Retinal pigment epithelial cell (primary cell): ENCODE data around the gene FUBP3.

Source experiments
- DNase-seq: peaks from one replicate; pipeline ENCODE4 v3.0.0-alpha.2; 2010; ENCODE audit warnings: low read depth
- H3K4me3 ChIP-seq: 2 replicates; pipeline ENCODE4 v1.5.1; 2011; ENCODE audit warnings: mild to moderate bottlenecking, low read length, control low read depth, moderate library complexity
- TF ChIP-seq, protein P1 (sequence below): conservative IDR thresholded peaks from 2 replicates; pipeline ENCODE4 v1.5.1; 2011; ENCODE audit warnings: low read depth, low read length, control low read depth, inconsistent platforms

FUBP3 gene

GRCh38 chr9:130575514-130575913 is 3.9 kb upstream of the FUBP3 start:
- TF ChIP-seq, protein P1, sequence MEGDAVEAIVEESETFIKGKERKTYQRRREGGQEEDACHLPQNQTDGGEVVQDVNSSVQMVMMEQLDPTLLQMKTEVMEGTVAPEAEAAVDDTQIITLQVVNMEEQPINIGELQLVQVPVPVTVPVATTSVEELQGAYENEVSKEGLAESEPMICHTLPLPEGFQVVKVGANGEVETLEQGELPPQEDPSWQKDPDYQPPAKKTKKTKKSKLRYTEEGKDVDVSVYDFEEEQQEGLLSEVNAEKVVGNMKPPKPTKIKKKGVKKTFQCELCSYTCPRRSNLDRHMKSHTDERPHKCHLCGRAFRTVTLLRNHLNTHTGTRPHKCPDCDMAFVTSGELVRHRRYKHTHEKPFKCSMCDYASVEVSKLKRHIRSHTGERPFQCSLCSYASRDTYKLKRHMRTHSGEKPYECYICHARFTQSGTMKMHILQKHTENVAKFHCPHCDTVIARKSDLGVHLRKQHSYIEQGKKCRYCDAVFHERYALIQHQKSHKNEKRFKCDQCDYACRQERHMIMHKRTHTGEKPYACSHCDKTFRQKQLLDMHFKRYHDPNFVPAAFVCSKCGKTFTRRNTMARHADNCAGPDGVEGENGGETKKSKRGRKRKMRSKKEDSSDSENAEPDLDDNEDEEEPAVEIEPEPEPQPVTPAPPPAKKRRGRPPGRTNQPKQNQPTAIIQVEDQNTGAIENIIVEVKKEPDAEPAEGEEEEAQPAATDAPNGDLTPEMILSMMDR, result no peak
- no peak for DNase-seq
- H3K4me3 ChIP-seq, result no peak overlapping the region

GRCh38 chr9:130576176-130576575 is 3.2 kb upstream of the FUBP3 start:
- no peak for DNase-seq
- TF ChIP-seq, protein P1, result no peak
- H3K4me3 ChIP-seq, result no peak overlapping the region

DNA sequence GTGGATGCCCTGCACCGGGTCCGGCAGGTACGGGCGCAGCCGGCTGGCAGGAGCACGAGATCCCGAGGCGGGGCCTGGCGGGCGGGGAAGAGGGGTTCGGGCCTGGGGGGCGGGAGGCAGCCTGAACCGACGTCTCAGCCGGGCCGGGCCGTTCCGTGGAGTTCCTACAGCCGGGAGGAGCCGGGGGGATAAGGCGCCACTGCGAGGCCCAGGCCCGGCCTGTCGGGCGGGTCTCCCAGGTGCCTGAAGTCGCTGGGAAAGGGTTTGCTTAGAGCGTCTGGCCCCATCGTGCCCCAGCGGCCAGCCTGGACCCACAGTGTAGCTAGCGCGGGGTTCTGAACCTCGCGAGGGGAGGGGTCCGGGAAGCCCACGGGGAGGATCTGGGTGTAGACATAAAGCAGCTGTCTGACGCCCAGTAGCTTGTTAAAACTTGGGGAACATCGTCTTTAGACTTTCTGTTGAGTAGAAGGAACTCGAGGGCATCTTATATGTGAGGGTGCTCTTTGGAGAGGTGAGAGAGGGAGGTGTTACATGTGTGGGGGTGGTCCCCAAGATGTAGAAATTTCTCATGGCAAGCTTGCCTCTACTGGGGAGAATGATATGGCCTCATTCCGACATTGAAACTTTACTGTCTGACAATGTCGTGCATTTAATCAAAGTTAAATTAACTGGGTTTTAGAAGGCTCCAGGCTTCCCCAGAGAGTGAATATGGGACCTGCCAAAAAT is 524 bp downstream of the FUBP3 start:
- DNase-seq, result no peak
- TF ChIP-seq, protein P1, result no peak
- peak overlapping the region; percentile 98 for H3K4me3 ChIP-seq

DNA sequence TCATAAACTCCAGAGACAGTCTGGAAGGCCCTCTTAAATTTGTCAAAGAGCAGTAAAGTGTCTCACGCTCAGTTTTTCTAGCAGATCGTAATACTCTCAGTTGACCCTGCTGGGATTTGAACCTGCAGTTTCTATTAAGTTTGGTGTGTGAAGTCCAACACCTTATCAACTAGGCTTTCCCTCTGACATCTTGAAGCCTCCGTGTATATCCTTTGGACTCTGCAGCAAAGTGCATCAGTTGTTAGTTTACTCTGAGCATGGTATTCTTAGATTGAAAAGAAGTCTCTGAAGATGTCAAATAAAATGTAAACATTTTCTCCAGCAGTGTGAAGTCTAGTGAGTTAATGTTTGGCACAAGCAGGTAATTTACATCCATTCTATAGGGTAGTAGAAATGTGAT is 2.4 kb downstream of the FUBP3 start:
- no peak overlapping the region for H3K4me3 ChIP-seq
- DNase-seq, result no peak
- TF ChIP-seq, protein P1, result no peak

DNA sequence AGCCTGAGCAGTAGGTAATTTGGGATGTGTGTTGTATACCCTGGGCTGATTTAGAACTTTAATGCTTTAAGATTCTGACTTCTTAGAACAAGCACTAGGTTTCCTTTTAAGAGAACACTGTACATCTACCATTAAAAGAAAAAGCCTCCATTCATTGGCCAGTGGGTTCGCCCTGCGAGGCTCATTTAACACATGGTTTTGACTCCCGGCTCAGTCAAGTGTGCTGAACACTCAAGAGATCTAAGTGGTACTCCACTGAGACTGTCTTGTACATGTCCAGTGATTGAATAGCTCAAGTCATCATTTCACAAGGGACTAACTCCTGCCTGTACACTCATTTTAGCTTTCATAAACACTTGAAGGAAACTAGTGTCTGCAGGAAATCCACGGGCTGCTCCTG is 3.9 kb downstream of the FUBP3 start:
- no peak for DNase-seq
- TF ChIP-seq, protein P1, result no peak
- H3K4me3 ChIP-seq, result no peak overlapping the region

GRCh38 chr9:130587921-130588320 is 8.5 kb downstream of the FUBP3 start:
- TF ChIP-seq, protein P1, result no peak
- no peak for DNase-seq
- H3K4me3 ChIP-seq, result no peak overlapping the region

DNA sequence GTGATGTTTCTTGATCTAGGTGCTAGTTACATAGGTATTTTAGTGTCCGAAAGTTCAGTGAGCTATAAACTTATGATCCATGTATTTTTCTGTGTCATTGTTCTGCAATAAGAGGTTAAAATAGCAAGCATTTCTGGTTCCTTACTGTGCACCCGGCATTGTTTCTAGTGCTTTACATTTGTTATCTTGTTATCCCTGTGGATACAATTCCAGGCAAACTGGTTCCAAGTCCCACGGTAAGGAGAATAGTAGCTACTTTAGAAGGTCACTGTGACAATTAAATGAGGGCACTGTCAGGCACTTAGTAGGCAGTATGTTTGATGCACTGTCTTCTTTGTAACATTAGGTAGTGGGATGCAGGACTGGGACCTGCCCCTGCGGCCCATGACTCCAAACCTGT is 9.0 kb downstream of the FUBP3 start:
- H3K4me3 ChIP-seq, result no peak overlapping the region
- DNase-seq, result no peak
- TF ChIP-seq, protein P1, result no peak
